GM18868 (cell line): ENCODE measurements around the gene GPHN.
A peak's percentile ranks its signal among the peaks of the same experiment; 100 is the strongest.
"Not testable (repeated sequence)": the region's sequence is repeated elsewhere in the genome, so short reads cannot be mapped to it uniquely, and the experiment has no call there.

Experiments
- ATAC-seq: cut with Tn5 transposase; IDR thresholded peaks from one replicate; pipeline ENCODE4 v1.9.1; 2021; ENCODE audit warnings: mild to moderate bottlenecking, moderate library complexity; ENCODE audit not compliant: unreplicated experiment

The GPHN gene

DNA sequence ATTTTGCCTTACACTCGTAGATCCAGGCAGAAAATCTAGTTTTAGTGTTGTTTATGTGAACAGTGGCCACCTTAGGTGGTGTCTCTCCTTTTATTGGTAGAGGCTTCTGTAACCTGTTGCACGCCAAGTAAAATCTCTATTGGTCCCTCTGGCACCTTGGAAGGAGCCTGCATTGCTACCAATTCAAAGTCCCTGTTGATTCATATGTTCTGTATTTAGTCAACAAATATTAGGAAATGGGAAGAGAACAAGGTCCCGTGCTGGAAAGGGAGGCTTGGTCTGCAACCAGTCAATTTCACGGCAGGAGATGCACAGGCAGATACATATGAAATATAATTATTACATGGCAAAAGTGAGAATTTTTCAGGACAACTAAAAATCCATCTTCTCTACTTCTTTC, 6.4 kb upstream of the GPHN start:
- ATAC-seq = no peak

DNA sequence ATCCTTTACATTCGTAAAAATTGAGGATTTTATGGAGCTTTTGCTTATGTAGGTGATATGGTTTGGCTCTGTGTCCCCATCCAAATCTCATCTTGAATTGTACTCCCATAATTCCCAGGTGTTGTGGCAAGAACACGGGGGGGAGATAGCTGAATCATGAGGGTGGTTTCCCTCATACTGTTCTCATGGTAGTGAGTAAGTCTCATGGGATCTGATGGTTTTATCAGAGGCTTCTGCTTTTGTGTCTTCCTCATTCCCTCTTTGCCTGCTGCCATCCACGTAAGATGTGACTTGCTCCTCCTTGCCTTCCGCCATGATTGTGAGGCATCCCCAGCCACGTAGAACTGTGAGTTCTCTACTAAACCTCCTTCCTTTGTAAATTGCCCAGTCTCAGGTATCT, 5.1 kb upstream of the GPHN start:
- not testable (repeated sequence) for ATAC-seq

DNA sequence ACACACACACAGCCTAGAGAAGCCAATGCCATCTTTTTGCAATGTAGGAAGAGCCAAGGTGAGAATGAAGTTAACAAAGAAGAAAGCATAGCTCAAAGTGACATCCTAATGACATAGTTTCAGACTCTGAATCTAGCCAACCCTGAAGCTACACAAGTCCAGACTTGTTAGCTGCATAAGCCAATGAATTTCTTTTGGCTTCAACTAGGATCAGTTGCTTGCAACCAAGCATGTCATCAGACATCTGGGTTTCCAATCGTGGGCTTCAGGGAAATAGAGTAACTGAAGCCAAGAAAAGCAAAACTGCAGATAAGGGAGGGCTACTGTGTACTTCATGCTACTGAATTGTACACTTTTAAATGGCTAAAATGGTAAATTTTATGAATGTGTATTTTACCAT, 4.4 kb upstream of the GPHN start:
- ATAC-seq = no peak

DNA sequence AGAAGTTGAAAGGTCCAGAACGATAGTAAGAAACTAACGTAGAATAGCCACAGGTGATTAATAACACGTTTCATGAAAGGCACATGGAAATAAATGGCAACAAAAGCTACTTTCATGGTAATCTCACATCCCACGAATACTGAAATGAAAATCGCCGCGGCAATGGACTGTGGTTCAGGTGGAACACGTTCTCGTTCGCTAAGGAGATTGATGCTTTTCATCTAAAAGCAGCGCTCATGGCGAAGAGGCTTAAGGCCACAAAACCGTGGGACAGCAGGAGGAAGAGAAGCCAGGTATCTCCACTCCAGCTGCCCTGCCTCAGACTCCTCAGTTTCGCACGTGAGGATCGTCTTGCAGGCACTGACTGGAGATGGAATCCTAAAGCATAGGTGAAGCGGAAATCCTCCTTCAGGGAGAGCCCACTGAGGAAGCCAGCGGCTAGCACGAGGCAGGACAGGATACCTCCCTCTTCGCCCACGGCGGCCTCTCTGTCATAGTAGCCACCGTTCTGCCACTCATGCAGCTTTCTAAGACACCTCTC, 696 bp upstream of the GPHN start:
- ATAC-seq = peak; percentile 14

DNA sequence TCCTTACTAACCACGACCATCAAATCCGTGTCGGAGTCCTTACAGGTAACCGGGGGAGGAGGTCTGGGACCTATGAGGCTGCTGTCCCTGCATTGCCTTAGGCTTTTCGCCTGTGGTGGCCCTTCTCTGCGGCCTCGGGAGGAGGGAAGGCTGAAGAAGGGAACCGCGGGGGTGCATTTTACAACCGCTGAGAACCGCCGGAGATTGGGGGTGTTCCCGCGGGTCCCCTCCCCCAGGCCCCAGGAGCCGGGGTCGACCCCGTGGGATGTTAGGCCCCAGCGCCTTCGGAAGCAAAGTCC, 549 bp downstream of the GPHN start:
- peak; percentile 0 for ATAC-seq

DNA sequence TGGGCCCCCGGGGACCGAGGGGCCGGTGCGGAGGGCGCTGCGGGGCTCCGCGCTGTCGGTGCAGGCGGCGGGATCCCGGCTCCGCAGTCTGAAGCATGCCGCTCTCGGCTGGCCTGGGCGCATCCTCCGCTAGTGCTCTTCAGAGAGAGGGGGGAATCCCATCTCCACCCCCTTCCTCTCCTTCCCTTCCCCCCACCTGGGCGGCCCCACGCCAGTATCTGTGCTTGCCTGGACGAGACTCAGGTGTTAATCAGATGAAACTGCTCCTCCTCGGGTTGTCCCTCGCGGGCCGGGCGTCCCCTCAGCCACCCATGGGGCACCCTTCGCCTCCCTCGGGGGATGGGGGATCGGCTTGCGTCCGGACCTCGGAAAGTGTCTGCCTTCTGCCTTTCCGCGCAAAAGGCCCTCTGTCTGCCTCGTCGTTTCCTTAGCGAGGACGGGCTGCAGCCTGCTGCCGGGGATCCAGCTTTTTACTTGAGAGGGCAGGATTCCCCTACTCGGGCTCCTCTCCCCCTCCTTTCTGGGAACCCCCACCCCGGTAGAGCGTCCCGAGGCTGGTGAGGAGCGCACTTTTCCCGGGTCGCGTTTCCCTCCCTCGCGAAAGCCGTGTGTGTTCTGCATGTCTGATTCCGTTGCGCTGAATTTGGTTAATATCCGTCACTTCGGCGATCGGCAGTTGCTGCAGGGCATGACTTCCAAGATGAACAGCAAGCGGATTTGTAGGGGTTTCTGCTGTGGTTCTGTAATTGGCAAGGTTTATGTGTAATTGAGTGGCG, 1.1 kb downstream of the GPHN start:
- peak; percentile 31 for ATAC-seq

DNA sequence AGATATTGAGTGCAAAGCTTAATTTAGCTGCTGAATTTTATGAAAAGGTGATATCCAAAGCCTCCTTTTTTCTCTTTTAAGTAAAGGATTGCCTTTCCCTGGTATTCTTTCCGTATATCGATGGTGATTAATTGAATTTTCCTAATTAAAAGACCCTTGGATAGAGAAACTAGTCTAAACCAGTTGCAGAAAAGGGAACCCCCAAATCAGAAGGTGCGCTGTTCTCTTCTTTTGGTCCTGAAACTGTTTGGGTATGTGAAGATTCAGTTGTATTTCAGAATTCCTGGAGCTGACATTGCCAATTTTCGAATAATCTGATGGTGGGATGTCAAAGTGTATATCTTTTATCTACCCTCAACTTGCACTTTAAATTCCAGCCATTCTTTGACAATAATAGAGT, 1.9 kb downstream of the GPHN start:
- ATAC-seq = no peak

DNA sequence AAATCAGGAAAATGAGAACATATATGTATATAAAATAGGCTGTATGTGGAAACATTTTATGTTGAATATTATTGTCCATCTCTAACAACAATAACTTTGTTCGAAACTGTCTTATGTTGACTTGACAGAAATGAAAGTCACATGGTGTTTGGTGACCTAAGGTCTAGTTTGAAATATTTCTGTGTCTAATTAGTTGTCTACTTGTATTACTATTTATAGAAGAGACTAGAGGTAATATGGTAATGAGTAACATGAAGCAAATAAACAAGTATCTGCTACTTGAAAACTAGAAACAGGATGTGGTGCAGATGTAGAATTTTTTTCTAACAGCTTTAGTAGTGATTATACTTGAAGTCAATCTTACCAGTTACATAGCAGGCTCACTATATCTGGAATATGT, 3.9 kb downstream of the GPHN start:
- ATAC-seq = no peak

DNA sequence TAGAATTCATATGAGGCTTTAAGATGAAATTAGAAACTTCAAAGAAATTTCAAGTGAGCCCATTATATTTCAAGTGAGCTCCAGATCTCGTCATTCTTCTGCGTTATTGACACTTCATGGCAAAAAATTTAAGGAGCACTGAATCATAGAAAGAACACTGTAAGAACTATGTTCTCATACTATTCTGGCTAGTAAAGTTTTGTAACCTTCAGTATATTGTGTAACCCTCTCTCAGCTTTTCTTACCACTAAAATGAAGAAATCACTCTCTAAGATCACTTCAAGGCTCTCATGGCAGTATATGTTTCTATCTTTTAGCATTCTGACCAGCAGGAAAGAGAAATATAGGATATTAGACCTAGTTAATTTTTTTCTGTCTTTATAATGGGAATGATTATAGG, 6.3 kb downstream of the GPHN start:
- no peak for ATAC-seq

DNA sequence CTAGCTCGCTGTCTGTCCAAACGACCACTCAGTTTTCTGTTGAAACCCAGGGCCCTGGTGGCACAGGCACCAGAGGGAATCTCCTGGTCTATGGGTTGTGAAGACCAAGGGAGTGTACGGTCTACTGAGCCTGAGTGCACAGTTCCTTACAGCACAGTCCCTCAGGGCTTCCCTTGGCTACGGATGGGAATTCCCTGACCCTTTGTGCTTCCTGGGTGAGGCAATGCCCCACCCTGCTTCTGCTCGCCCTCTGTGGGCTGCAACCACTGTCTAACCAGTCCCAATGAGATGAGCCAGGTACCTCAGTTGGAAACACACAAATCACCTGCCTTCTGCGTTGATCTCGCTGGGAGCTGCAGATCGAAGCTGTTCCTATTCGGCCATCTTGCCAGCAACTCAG, 22.6 kb downstream of the GPHN start:
- ATAC-seq = no peak

DNA sequence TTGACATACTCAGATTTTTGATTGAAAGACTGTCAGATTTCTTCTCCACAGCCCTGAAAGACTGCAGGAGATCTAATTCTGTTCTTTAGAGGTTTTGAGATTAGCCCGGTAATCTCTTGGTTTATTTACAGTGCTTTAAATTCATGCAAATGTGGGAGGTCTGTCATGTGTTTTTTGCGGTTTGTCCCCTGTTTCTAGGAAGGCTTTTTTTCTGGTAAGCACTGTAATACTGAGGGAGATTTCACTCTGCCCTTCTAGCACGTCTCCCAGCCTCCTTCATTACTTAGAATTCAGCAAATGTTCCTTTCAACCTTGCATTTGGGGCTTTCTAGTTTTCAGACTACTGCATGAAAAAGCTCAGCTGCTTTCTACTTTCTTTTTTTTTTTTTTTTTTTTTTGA, 31.1 kb downstream of the GPHN start:
- no peak for ATAC-seq

DNA sequence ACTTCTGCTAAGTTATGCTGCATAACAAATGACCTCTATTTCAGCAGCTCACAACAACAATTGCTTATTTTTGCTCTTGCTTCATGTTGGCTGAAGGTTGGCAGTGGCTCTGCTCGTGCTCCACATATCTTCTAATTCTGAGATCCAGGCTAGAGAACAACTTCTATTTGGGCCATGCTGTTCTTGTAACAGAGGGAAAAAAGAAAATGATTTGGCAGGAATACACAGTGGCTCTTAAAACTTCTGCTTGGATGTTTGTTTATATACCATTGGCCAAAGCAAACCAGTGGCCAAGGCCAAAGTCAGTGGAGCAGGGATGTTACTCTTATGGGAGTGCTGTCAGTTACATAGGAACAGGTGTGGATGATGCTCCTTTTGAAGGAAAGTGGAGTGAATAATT, 32.1 kb downstream of the GPHN start:
- no peak for ATAC-seq

DNA sequence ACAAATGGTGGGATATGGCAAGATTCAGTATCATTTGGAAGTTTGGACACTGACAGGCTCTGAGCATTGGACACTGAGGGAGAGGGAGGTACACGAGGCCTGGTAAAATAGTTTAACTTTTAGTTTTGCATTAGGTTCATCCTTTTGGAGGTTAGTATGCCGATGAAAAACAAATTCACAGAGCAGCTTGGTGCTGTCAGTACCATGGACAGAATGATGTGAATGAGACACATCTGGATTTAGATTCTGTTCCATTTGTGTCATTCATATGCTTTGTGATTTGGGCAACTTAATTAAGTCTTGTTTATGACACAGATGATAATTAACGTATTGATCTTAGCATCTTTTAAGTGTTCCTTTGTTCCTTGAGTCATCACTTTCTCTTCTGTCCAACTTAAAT, 33.7 kb downstream of the GPHN start:
- ATAC-seq = no peak

DNA sequence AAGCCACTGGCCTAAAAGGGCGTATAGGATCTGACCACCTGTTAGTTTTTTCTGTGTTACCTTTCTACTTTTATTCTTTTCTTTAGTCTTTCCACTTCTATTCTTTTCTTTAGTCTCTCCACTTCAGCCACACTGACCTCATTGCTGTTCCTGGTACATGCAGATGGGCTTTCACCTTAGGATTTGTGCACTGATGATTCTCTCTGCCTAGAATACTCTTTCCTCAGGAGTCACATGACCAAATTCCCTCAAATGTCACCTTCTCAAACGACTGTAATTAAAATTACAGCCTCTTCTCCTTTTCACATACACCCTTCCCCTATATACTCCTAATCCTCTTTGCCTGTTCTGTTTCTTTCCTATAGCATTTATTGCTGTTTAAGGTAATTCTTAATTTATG, 36.0 kb downstream of the GPHN start:
- no peak for ATAC-seq

DNA sequence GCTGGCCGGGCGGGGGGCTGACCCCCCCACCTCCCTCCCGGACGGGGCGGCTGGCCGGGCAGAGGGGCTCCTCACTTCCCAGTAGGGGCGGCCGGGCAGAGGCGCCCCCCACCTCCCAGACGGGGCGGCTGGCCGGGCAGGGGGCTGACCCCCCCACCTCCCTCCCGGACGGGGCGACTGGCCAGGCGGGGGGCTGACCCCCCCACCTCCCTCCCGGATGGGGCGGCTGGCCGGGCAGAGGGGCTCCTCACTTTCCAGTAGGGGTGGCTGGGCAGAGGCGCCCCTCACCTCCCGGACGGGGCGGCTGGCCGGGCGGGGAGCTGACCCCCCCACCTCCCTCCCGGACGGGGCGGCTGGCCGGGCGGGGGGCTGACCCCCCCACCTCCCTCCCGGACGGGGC, 37.2 kb downstream of the GPHN start:
- not testable (repeated sequence) for ATAC-seq

DNA sequence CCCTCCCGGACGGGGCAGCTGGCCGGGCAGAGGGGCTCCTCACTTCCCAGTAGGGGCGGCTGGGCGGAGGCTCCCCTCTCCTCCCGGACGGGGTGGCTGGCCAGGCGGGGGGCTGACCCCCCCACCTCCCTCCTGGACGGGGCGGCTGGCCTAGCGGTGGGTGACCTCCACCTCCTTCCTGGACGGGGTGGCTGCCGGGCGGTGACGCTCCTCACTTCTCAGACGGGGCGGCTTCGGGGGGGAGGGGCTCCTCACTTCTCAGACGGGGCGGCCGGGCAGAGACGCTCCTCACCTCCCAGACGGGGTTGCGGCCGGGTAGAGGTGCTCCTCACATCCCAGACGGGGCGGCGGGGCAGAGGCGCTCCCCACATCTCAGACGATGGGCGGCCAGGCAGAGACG, 37.8 kb downstream of the GPHN start:
- ATAC-seq = not testable (repeated sequence)

DNA sequence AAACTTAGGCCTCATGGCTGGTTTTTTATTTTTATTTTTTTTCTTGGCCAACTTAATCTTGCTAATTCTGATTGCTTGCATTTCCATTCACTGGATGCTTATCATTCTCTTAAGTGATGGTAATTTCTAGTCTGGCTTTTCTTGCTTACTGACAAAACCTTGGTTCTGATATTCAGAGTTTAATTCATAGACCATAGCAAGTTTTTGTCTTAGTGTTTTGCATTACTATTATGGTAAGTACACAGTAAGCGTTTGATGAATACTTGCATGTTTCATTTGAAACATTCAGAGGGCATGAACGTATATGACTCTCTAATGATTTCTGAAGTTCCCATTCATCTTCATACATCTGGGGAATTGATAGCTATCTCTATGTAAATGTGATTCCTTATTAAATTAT, 55.8 kb downstream of the GPHN start:
- no peak for ATAC-seq

DNA sequence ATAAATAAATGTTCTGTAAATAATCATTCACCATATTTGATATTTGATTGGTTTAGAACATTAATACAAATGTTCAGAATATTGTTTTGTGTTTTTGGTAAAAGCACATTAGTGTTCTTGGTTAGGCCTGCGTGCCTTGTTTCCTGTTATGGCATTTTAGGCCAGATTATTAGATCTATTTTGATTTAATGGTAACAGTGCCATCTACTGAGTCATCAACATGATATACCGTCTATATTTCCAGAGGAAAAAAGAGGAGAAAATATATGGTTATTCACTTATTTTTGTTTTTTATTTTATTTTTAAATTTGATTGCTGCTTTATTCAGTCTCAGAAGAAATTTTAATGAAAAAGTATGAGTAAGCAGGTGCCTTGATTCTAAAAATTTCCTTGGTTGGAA, 60.3 kb downstream of the GPHN start:
- no peak for ATAC-seq

DNA sequence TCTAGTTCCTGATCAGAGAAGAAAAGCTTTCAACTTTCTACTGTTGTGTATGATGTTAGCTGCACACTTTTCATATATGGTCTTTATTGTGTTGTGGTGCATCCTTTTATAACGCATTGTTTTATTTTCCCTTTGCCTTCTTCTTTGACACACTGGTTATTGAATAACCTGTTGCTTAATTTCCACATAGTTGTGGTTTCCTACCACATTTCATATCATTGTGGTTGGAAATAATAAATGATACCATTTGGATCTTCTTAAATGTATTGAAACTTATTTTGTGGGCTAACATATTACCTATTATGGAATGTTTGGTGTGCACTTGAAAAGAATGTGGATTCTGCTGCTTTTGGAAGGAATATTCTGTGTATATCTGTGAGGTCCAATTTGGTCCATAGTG, 64.9 kb downstream of the GPHN start:
- ATAC-seq = no peak

DNA sequence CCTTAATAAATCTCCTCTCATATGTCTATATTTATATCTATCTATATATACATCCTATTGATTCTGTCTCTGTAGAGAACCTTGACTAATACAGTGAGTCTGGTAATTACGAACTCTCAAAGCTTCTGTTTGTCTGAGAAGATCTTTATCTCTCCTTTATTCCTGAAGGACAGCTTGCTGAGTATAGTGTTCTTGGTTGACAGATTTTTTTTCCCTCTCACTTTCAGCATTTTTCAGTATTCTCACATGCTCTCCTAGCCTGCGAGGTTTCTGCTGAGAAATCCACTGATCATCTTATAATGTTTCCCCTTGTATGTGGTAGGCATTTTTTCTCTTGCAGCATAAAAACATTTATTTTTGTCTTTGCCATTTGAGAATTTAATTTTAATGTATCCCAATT, 67.1 kb downstream of the GPHN start:
- ATAC-seq = no peak

DNA sequence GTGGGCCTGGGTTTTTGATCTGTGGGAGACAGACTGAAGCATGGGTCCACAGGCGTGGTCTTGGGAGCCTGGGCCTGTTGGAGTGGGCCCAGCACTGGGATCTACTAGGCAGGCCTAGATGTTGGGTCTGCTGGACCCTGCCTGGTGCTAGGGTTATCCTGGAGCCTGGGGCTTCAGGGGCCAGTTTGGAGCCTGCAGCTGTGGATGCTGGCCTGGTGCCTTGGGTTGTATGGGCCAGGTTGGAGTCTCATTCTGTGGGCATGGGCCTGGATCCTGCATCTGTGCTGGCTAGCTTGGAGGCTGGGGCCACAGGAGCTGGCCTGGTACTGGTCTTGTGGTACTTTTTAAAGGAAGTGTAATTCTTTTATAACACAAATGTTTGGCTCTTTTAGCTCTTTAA, 68.0 kb downstream of the GPHN start:
- ATAC-seq = no peak

DNA sequence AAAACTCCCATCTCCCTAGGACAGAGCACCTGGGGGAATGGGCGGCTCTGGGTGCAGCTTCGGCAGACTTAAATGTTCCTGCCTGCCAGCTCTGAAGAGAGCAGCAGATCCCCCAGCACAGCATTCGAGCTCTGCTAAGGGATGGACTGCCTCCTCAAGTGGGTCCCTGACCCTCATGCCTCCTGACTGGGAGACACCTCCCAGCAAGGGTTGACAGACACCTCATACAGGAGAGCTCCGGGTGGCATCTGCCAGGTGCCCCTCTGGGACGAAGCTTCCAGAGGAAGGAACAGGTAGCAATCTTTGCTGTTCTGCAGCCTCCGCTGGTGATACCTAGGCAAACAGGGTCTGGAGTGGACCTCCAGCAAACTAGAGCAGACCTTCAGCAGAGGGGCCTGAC, 79.8 kb downstream of the GPHN start:
- ATAC-seq = not testable (repeated sequence)

DNA sequence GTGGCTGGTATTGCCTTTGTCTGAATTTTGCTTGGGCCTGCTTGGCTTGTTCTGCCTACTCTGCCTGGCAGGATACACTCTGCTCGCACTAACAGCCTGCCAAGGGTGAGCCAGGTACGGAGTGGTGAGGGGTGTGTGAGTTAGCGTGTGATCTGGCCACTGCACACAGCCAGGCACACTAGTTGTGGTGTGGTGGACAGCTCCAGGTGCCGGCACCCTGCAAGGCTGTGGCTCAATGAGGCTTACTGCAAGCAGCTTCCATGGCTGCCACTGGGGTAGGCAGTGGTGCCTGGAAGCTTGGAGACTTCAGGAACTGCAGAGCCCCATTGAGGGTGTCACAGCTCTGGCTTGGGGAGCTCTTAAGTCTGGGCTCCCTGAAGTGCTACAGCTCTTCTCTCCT, 87.4 kb downstream of the GPHN start:
- ATAC-seq = no peak
